Activated naive CD4-positive, alpha-beta T cell treated with anti-CD3 and anti-CD28 coated beads, Interleukin-2, amount 50 U/mL, for 24 hours (primary cell): ENCODE results near the gene GABRR2.
A peak's percentile ranks its signal among the peaks of the same experiment; 100 is the strongest.

Experiments used
- H3K27ac Mint-ChIP-seq: one replicate; pipeline ENCODE4 v1.8.0; 2021; ENCODE audit warnings: mild to moderate bottlenecking, mixed read lengths
- H3K27me3 Mint-ChIP-seq: one replicate; pipeline ENCODE4 v1.8.0; 2021; ENCODE audit warnings: mixed read lengths
- H3K36me3 Mint-ChIP-seq: one replicate; pipeline ENCODE4 v1.8.0; 2021; ENCODE audit warnings: mixed read lengths
- H3K4me1 Mint-ChIP-seq: one replicate; pipeline ENCODE4 v1.8.0; 2021; ENCODE audit warnings: mixed read lengths
- H3K4me3 Mint-ChIP-seq: one replicate; pipeline ENCODE4 v1.8.0; 2021; ENCODE audit warnings: mild to moderate bottlenecking, mixed read lengths
- H3K9me3 Mint-ChIP-seq: one replicate; pipeline ENCODE4 v1.8.0; 2021; ENCODE audit warnings: mixed read lengths

The GABRR2 gene

DNA sequence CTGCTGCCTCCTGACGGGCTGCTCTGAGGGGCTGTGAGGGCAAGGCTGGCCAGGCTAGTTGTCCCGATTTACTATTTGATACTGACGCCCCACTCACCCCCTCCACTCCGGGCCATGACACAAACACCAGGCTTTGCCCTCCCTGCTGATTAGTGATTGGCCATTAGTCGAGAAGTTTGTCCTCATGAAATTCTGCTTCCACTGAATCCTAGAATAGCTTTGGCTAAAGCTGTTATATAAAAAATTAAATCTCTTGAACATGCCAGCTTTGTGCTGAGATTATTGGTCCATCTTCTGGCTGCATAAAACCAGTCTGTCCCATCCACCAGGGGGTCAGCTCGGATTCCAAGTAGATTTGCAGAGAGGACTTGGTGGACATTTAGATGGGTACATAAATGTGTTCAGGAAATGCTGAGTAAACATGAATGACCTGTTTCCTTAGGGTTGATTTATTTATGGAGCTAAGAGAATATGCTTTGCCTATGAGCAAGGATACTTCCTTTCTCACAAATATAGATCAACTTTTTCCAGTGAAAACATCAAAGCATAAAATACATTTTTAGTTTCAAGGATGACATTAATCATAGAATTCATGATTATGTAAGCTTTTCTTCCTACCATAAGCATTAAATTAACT, at the start of gene GABRR2:
TSS of gene GABRR2 (minus strand) at position 51 of the 637 bp plus-strand sequence. CDS start 134 bp downstream, outside the sequence.
- H3K4me3 Mint-ChIP-seq = no peak within 1 kb of the TSS
- peaks cover 10% of the 10 kb centered on the region for H3K36me3 Mint-ChIP-seq
- H3K27me3 Mint-ChIP-seq = no peaks in the 10 kb centered on the region
- H3K9me3 Mint-ChIP-seq = no peaks in the 10 kb centered on the region
- peaks cover 9% of the 10 kb centered on the region for H3K4me1 Mint-ChIP-seq
- H3K27ac Mint-ChIP-seq = no peak within 1 kb of the TSS

DNA sequence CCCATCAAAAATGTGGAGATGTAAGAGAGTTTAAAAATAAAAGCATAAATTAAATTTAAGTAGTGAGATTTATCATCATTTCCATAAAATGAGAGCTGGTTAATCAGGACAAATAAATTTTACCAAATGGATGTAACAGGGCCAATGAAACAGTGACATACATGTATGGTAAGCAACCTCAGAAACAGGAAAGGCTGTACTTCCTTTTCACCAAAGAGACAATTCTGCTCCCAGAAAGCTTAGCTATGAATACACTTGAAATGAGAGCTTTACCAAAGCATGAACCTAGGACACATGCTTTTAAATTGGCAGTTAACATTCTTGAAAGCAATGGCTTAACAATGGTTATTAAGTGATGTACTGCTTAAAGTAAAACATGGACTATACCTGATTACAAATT, 49.5 kb upstream of the GABRR2 start:
- peaks cover 33% of the 10 kb centered on the region for H3K4me1 Mint-ChIP-seq
- no peaks in the 10 kb centered on the region for H3K27me3 Mint-ChIP-seq
- H3K27ac Mint-ChIP-seq = no peak overlapping the region
- no peaks in the 10 kb centered on the region for H3K36me3 Mint-ChIP-seq
- H3K4me3 Mint-ChIP-seq = no peak overlapping the region
- no peaks in the 10 kb centered on the region for H3K9me3 Mint-ChIP-seq

DNA sequence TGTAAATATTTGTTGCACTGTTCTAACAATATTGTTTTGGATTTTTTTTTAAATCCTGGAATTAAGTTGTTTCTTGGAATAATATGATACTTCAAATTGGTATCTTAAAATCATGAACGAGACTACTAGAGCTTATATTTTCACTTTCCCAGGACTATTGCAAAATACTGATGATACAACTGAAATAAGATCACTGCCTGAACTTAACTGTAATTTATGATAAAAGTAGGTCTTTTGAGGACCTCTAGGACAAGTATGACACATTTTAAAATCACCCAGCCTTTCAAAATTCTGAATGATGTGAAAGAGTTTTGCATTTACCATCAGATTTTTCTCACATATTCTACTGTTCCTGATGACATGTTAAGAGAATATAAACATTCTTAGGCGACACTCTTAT, 46.1 kb upstream of the GABRR2 start:
- no peak overlapping the region for H3K27ac Mint-ChIP-seq
- H3K4me3 Mint-ChIP-seq = no peak overlapping the region
- no peaks in the 10 kb centered on the region for H3K36me3 Mint-ChIP-seq
- peaks cover 59% of the 10 kb centered on the region for H3K4me1 Mint-ChIP-seq
- no peaks in the 10 kb centered on the region for H3K9me3 Mint-ChIP-seq
- H3K27me3 Mint-ChIP-seq = no peaks in the 10 kb centered on the region

GRCh38 chr6:89360415-89360999, 45.4 kb upstream of the GABRR2 start:
- Mint-ChIP-seq H3K9me3 (no peaks in the 10 kb centered on the region), H3K4me1 (peaks cover 64% of the 10 kb centered on the region), H3K27me3 (no peaks in the 10 kb centered on the region), H3K36me3 (no peaks in the 10 kb centered on the region), H3K4me3 (peak overlapping the region; percentile 1), H3K27ac (peak overlapping the region; percentile 37)

GRCh38 chr6:89359561-89359960, 44.5 kb upstream of the GABRR2 start:
- no peaks in the 10 kb centered on the region for H3K9me3 Mint-ChIP-seq
- H3K36me3 Mint-ChIP-seq = no peaks in the 10 kb centered on the region
- H3K4me1 Mint-ChIP-seq = peaks cover 61% of the 10 kb centered on the region
- peak overlapping the region; percentile 79 for H3K27ac Mint-ChIP-seq
- no peak overlapping the region for H3K4me3 Mint-ChIP-seq
- no peaks in the 10 kb centered on the region for H3K27me3 Mint-ChIP-seq

DNA sequence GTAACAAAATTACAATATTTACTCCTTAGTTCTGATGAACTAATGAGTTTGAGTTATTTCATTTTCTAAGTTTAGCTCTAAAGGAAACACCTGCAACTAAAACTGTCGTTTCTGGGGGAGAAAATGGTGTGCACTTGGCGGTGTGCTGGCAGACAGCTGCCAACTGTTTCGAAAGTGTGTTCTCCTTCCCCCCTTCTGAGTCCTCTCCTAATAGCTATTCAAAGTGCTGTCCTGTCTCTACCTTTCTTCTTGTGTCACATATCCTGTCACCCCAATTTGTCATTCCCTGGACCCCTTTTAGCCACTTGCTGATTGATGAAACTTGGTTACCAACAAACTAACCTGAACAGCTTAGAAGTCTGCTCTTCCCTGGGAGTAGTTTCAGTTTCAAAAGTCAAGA, 42.3 kb upstream of the GABRR2 start:
- Mint-ChIP-seq H3K27ac (peak overlapping the region; percentile 71), H3K27me3 (no peaks in the 10 kb centered on the region), H3K4me1 (peaks cover 64% of the 10 kb centered on the region), H3K4me3 (peak overlapping the region; percentile 85), H3K9me3 (no peaks in the 10 kb centered on the region), H3K36me3 (no peaks in the 10 kb centered on the region)

- peak overlapping the region; percentile 85 for H3K4me3 Mint-ChIP-seq
- no peaks in the 10 kb centered on the region for H3K36me3 Mint-ChIP-seq
- peaks cover 68% of the 10 kb centered on the region for H3K4me1 Mint-ChIP-seq
- H3K27me3 Mint-ChIP-seq = no peaks in the 10 kb centered on the region
- H3K9me3 Mint-ChIP-seq = no peaks in the 10 kb centered on the region
- H3K27ac Mint-ChIP-seq = peak overlapping the region; percentile 19
Measured at GRCh38 chr6:89356642-89357170, 41.6 kb upstream of the GABRR2 start.

- peaks cover 71% of the 10 kb centered on the region for H3K4me1 Mint-ChIP-seq
- H3K27ac Mint-ChIP-seq = no peak overlapping the region
- H3K27me3 Mint-ChIP-seq = no peaks in the 10 kb centered on the region
- no peaks in the 10 kb centered on the region for H3K36me3 Mint-ChIP-seq
- no peak overlapping the region for H3K4me3 Mint-ChIP-seq
- H3K9me3 Mint-ChIP-seq = no peaks in the 10 kb centered on the region
Measured at GRCh38 chr6:89355511-89356194, 40.6 kb upstream of the GABRR2 start.

- Mint-ChIP-seq H3K4me1 (peaks cover 78% of the 10 kb centered on the region), H3K27me3 (no peaks in the 10 kb centered on the region), H3K9me3 (no peaks in the 10 kb centered on the region), H3K4me3 (peak overlapping the region; percentile 85), H3K36me3 (no peaks in the 10 kb centered on the region), H3K27ac (peak overlapping the region; percentile 76)
Measured at GRCh38 chr6:89353702-89354392, 38.7 kb upstream of the GABRR2 start.

- Mint-ChIP-seq H3K4me3 (peak overlapping the region; percentile 85), H3K9me3 (no peaks in the 10 kb centered on the region), H3K36me3 (no peaks in the 10 kb centered on the region), H3K4me1 (peaks cover 82% of the 10 kb centered on the region), H3K27ac (peak overlapping the region; percentile 76), H3K27me3 (no peaks in the 10 kb centered on the region)
Measured at GRCh38 chr6:89353118-89353556, 38.0 kb upstream of the GABRR2 start.

GRCh38 chr6:89352278-89353117, 37.4 kb upstream of the GABRR2 start, which contains the start of gene UBE2J1:
UBE2J1 (minus strand) TSS chr6:89352722; CDS start chr6:89352569, 153 bp downstream.
- Mint-ChIP-seq H3K4me3 (peak within 1 kb of the TSS; percentile 99), H3K36me3 (no peaks in the 10 kb centered on the region)

DNA sequence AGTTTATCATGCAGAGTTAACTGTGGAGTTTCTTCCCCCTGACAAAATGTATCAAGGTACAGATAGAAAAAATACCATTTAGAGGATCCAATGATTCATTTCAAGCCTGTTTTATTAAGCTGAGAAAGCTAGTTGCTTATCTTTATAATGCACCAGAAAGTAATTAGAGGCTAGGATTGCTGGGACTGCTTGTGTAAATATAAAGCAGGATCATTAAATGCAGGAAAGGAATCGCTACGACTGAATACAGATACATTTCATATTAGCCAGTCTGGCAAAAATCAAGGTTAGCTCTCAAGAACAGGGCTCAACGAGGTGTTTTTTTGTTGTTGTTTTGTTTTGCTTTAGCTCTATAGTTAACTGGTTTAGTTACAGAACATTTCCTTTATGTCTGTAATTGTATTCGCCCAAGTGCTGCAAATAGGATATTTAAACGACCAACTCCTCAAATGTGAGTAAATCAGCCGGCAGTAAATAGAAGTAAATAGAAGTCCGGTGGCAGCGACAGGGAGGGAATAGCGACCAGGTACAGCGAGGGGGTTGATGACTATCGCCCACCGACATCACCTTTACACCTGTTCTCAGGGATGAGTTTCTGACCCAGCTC, 36.7 kb upstream of the GABRR2 start:
- Mint-ChIP-seq H3K36me3 (no peaks in the 10 kb centered on the region), H3K9me3 (no peaks in the 10 kb centered on the region), H3K27me3 (no peaks in the 10 kb centered on the region), H3K4me1 (peaks cover 78% of the 10 kb centered on the region), H3K27ac (peak overlapping the region; percentile 98), H3K4me3 (peak overlapping the region; percentile 99)

More at GRCh38 chr6:89352278-89353117, 37.4 kb upstream of the GABRR2 start, which contains the start of gene UBE2J1:
- H3K27me3 Mint-ChIP-seq = no peaks in the 10 kb centered on the region
- peak within 1 kb of the TSS; percentile 98 for H3K27ac Mint-ChIP-seq
- peaks cover 81% of the 10 kb centered on the region for H3K4me1 Mint-ChIP-seq
- no peaks in the 10 kb centered on the region for H3K9me3 Mint-ChIP-seq

- Mint-ChIP-seq H3K9me3 (no peaks in the 10 kb centered on the region), H3K27ac (peak overlapping the region; percentile 67), H3K36me3 (no peaks in the 10 kb centered on the region), H3K4me1 (peaks cover 75% of the 10 kb centered on the region), H3K4me3 (peak overlapping the region; percentile 99), H3K27me3 (no peaks in the 10 kb centered on the region)
Measured at GRCh38 chr6:89350281-89350966, 35.3 kb upstream of the GABRR2 start.

DNA sequence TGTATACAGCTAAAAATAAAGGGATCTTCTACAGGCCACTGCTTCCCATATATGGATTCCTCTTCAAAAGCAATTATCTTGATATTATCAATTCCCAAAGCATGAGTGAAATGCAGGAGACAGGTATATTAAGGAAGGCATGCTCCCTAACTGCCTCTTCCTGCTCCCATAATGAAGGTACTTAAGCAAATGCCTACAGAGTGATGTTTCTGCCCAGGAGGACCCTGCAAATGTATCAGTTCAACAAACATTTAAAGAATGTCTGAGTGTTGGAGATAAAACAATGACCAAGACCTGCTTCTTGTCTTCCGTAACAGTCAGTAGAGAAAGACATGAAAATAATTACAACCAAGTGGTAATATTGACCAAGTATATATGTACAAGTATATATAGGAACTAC, 33.3 kb upstream of the GABRR2 start:
- no peaks in the 10 kb centered on the region for H3K27me3 Mint-ChIP-seq
- no peaks in the 10 kb centered on the region for H3K36me3 Mint-ChIP-seq
- peak overlapping the region; percentile 42 for H3K27ac Mint-ChIP-seq
- H3K9me3 Mint-ChIP-seq = no peaks in the 10 kb centered on the region
- H3K4me3 Mint-ChIP-seq = no peak overlapping the region
- H3K4me1 Mint-ChIP-seq = peaks cover 70% of the 10 kb centered on the region
